HEK293 (cell line): ENCODE data around the gene PWWP2B.

Source experiments
- CTCF ChIA-PET: fragments of 350-600 bp; formaldehyde crosslinking; extraction: SDS; loops from one replicate; lab custom pipeline; 2021; ENCODE audit warnings: antibody characterized with exemption; lab: Yijun Ruan, JAX
- POLR2A ChIA-PET: fragments of 300-600 bp; formaldehyde crosslinking; extraction: SDS; loops from one replicate; lab custom pipeline; 2020; ENCODE audit warnings: antibody characterized with exemption, inconsistent platforms; lab: Yijun Ruan, JAX
- H3K27ac ChIP-seq: fragments of 200-500 bp; sonication (Bioruptor generic); 2 replicates; pipeline ENCODE4 v1.5.1; 2014; ENCODE audit warnings: low read depth, low read length, control low read depth, inconsistent platforms; ENCODE audit errors: extremely low read depth
- H3K36me3 ChIP-seq, 2 experiments: fragments of 200-500 bp in 1 of 2; sonication (Bioruptor generic) in 1 of 2; 1 replicate in 1 of 2; 2 replicates in 1 of 2; pipeline ENCODE4 v1.5.1; 2014 to 2017; ENCODE audit warnings: inconsistent platforms in 2 of 2, low read length in 2 of 2; ENCODE audit not compliant: control insufficient read depth in 2 of 2, insufficient read depth in 1 of 2
- H3K4me1 ChIP-seq: fragments of 200-500 bp; sonication (Bioruptor generic); 2 replicates; pipeline ENCODE4 v1.5.1; 2014; ENCODE audit warnings: mild to moderate bottlenecking, low read length, inconsistent platforms; ENCODE audit not compliant: control insufficient read depth, insufficient read depth
- H3K4me3 ChIP-seq: 2 replicates; pipeline ENCODE4 v1.5.1; 2011; ENCODE audit warnings: low read depth, mild to moderate bottlenecking, control low read depth, low read length, moderate library complexity
- H3K9me3 ChIP-seq: fragments of 200-500 bp; sonication (Bioruptor generic); 2 replicates; pipeline ENCODE4 v1.5.1; 2014; ENCODE audit warnings: low read depth, low read length, inconsistent platforms; ENCODE audit not compliant: control insufficient read depth, insufficient read depth
- ATF2 ChIP-seq: fragments of 450-650 bp; formaldehyde crosslinking; IDR thresholded peaks from 2 replicates; pipeline ENCODE4 v1.5.1; 2016; ENCODE audit warnings: missing biosample characterization, missing genetic modification characterization, low read depth
- GLI2 ChIP-seq: fragments of 450-650 bp; formaldehyde crosslinking; IDR thresholded peaks from 2 replicates; pipeline ENCODE4; 2017; ENCODE audit warnings: missing biosample characterization, missing genetic modification characterization, low read depth, borderline replicate concordance
- YY1 ChIP-seq: fragments of 450-650 bp; formaldehyde crosslinking; IDR thresholded peaks from 2 replicates; pipeline ENCODE4 v1.5.1; 2018; ENCODE audit warnings: missing biosample characterization, missing genetic modification characterization
- ZNF121 ChIP-seq: fragments of 450-650 bp; formaldehyde crosslinking; IDR thresholded peaks from 2 replicates; pipeline ENCODE4 v1.5.1; 2016; ENCODE audit warnings: missing biosample characterization, missing genetic modification characterization
- ZNF2 ChIP-seq: fragments of 450-650 bp; formaldehyde crosslinking; IDR thresholded peaks from 2 replicates; pipeline ENCODE4 v1.5.1; 2016; ENCODE audit warnings: missing biosample characterization, missing genetic modification characterization
- ZNF248 ChIP-seq: fragments of 450-650 bp; formaldehyde crosslinking; IDR thresholded peaks from 2 replicates; pipeline ENCODE4 v1.5.1; 2017; ENCODE audit warnings: missing biosample characterization, missing genetic modification characterization
- ZNF280D ChIP-seq: fragments of 450-650 bp; formaldehyde crosslinking; IDR thresholded peaks from 2 replicates; pipeline ENCODE4 v1.5.1; 2016; ENCODE audit warnings: missing biosample characterization, missing genetic modification characterization
- ZNF302 ChIP-seq: fragments of 450-650 bp; formaldehyde crosslinking; IDR thresholded peaks from 2 replicates; pipeline ENCODE4 v1.5.1; 2016; ENCODE audit warnings: missing biosample characterization, missing genetic modification characterization, low read depth
- ZNF341 ChIP-seq: fragments of 450-650 bp; formaldehyde crosslinking; IDR thresholded peaks from 2 replicates; pipeline ENCODE4; 2016; ENCODE audit warnings: low read depth, missing biosample characterization, missing genetic modification characterization
- ZNF350 ChIP-seq: fragments of 450-650 bp; formaldehyde crosslinking; IDR thresholded peaks from 2 replicates; pipeline ENCODE4 v1.5.0; 2017; ENCODE audit warnings: missing biosample characterization, mild to moderate bottlenecking, missing genetic modification characterization
- ZNF48 ChIP-seq: fragments of 450-650 bp; formaldehyde crosslinking; IDR thresholded peaks from 2 replicates; pipeline ENCODE4 v1.5.1; 2016; ENCODE audit warnings: missing biosample characterization, missing genetic modification characterization
- ZNF488 ChIP-seq: fragments of 450-650 bp; formaldehyde crosslinking; IDR thresholded peaks from 2 replicates; pipeline ENCODE4 v1.5.1; 2016; ENCODE audit warnings: missing biosample characterization, missing genetic modification characterization
- ZNF510 ChIP-seq: fragments of 450-650 bp; formaldehyde crosslinking; IDR thresholded peaks from 2 replicates; pipeline ENCODE4 v1.5.1; 2018; ENCODE audit warnings: mild to moderate bottlenecking, missing genetic modification characterization, missing biosample characterization; ENCODE audit not compliant: insufficient replicate concordance
- ZNF555 ChIP-seq: fragments of 450-650 bp; formaldehyde crosslinking; conservative IDR thresholded peaks from 2 replicates; pipeline ENCODE4 v1.5.1; 2017; ENCODE audit warnings: missing biosample characterization, mild to moderate bottlenecking, missing genetic modification characterization, inconsistent platforms
- ZNF610 ChIP-seq: fragments of 450-650 bp; formaldehyde crosslinking; IDR thresholded peaks from 2 replicates; pipeline ENCODE4 v1.5.1; 2016; ENCODE audit warnings: missing biosample characterization, missing genetic modification characterization, borderline replicate concordance
- ZNF639 ChIP-seq: fragments of 450-650 bp; formaldehyde crosslinking; IDR thresholded peaks from 2 replicates; pipeline ENCODE4 v1.5.1; 2016; ENCODE audit warnings: missing biosample characterization, missing genetic modification characterization
- ZSCAN18 ChIP-seq: fragments of 450-650 bp; formaldehyde crosslinking; IDR thresholded peaks from 2 replicates; pipeline ENCODE4 v1.5.1; 2016; ENCODE audit warnings: missing biosample characterization, missing genetic modification characterization

The PWWP2B gene

GRCh38 chr10:132384618-132385388 lies 12.2 kb upstream of the PWWP2B start:
- POLR2A ChIA-PET = no interaction called here
- H3K4me1 ChIP-seq = peaks cover 3% of the 10 kb centered on the region; the same call in 1 of the 2 replicates

GRCh38 chr10:132385389-132385667 lies 11.7 kb upstream of the PWWP2B start:
- Histone ChIP-seq H3K27ac (no peak overlapping the region), H3K36me3 (no peaks in the 10 kb centered on the region), H3K4me3 (no peak overlapping the region), H3K9me3 (no peaks in the 10 kb centered on the region), H3K4me1 (peaks cover 3% of the 10 kb centered on the region; the same call in 1 of the 2 replicates)
- CTCF ChIA-PET = interaction anchor here (0.6 to 1.5 kb wide), 2 partner anchors 68 to 444 kb away, joined by 3 to 7 read pairs; no protein-coding TSS in a partner anchor
- TF ChIP-seq ZSCAN18 (tag by site-specific recombination) (no peak), GLI2 (tag by site-specific recombination) (no peak), ZNF280D (tag by site-specific recombination) (no peak), ZNF248 (tag by site-specific recombination) (no peak), ZNF488 (tag by site-specific recombination) (no peak)
- POLR2A ChIA-PET = no interaction called here

More at GRCh38 chr10:132384618-132385388, 12.2 kb upstream of the PWWP2B start:
- CTCF ChIA-PET = interaction anchor here (0.6 to 1.5 kb wide), 3 partner anchors 69 to 444 kb away, joined by 3 to 7 read pairs (median 3); no protein-coding TSS in a partner anchor
- H3K4me3 ChIP-seq = no peak overlapping the region
- TF ChIP-seq ZNF610 (tag by site-specific recombination) (no peak), ZNF2 (no peak)
- no peaks in the 10 kb centered on the region for H3K36me3 ChIP-seq
- H3K9me3 ChIP-seq = no peaks in the 10 kb centered on the region
- H3K27ac ChIP-seq = no peak overlapping the region

- ChIA-PET CTCF (interaction anchor here (0.6 to 1.5 kb wide), 2 partner anchors 68 to 443 kb away, joined by 3 to 7 read pairs; no protein-coding TSS in a partner anchor), POLR2A (no interaction called here)
- no peak overlapping the region for H3K4me3 ChIP-seq
- TF ChIP-seq ZNF350 (tag by site-specific recombination) = no peak
- TF ChIP-seq ZNF639 (tag by site-specific recombination) = no peak
- TF ChIP-seq ZNF121 (tag by site-specific recombination) = no peak
- TF ChIP-seq ZNF48 (tag by site-specific recombination) = no peak
- no peak for TF ChIP-seq YY1
- TF ChIP-seq ATF2 (tag by site-specific recombination) = no peak
- TF ChIP-seq ZNF302 = no peak
- no peak for TF ChIP-seq ZNF341 (tag by site-specific recombination)
- no peak for TF ChIP-seq ZNF510 (tag by site-specific recombination)
- TF ChIP-seq ZNF555 (tag by site-specific recombination) = no peak
Observed at GRCh38 chr10:132385721-132386418, 11.1 kb upstream of the PWWP2B start.

More at GRCh38 chr10:132385721-132386418, 11.1 kb upstream of the PWWP2B start:
- Histone ChIP-seq H3K27ac (no peak overlapping the region), H3K36me3 (no peaks in the 10 kb centered on the region), H3K4me1 (peaks cover 3% of the 10 kb centered on the region; the same call in 1 of the 2 replicates), H3K9me3 (no peaks in the 10 kb centered on the region)
